Testis (tissue), 5 donors: Measurements from ENCODE around the gene TMEM14B. TPM values are rescaled to one million over a fixed set of nuclear protein-coding genes. Genes with fewer than 3 reads are reported as not detected.

ENCODE experiments used
- DNase-seq: peaks from one replicate; pipeline ENCODE4 v3.0.0-alpha.2; 2019
- H3K27ac ChIP-seq, 2 donors: fragments of 200-600 bp; sonication (generic); one replicate each; pipeline ENCODE4 v1.5.1; 2019
- H3K27me3 ChIP-seq: fragments of 200-600 bp; sonication (generic); one replicate; pipeline ENCODE4 v1.5.1; 2019
- H3K36me3 ChIP-seq: fragments of 200-600 bp; sonication (generic); one replicate; pipeline ENCODE4 v1.5.1; 2017; ENCODE audit warnings: low read depth; ENCODE audit errors: missing control alignments
- H3K4me1 ChIP-seq: fragments of 200-600 bp; sonication (generic); one replicate; pipeline ENCODE4 v1.5.1; 2019
- H3K4me3 ChIP-seq, 2 donors: fragments of 200-600 bp; sonication (generic); one replicate each; pipeline ENCODE4 v1.5.1; 2017 to 2019
- H3K9me3 ChIP-seq: fragments of 200-600 bp; sonication (generic); one replicate; pipeline ENCODE4 v1.5.1; 2017
- POLR2A ChIP-seq: fragments of 450-650 bp; IDR thresholded peaks from one replicate; pipeline ENCODE4 v1.6.1; 2017; ENCODE audit warnings: antibody characterized with exemption, mild to moderate bottlenecking, moderate library complexity
- WGBS, 2 donors: methylation state at CpG; one replicate each; pipeline ENCODE4 v1.1.5; 2018; 5-methylcytosine and 5-hydroxymethylcytosine counted together
- intact Hi-C: fragments of 100-400 bp; cut with DNase I; formaldehyde crosslinking; loops from one replicate; pipeline ENCODE4 v1.15.1; 2023; ENCODE audit warnings: low total_unique reads
- long read RNA-seq, 2 donors: transcript quantifications; one replicate each; lab custom pipeline, GENCODE V29; 2026
- polyA plus RNA-seq: library from polyadenylated mRNA; stranded (reverse); fragments of 350-450 nt; fragmentation: Illumina TruSeq; extraction: RNeasy Lipid Tissue Mini Kit (QIAGEN cat#74804); gene quantifications from one replicate; pipeline ENCODE4 v1.2.3, GENCODE V29; 2014; ENCODE audit warnings: low read depth, low replicate concordance; ENCODE audit not compliant: insufficient read depth
- total RNA-seq, 2 donors: library from RNA; depleted of rRNA; stranded (reverse); fragments of >200 nt; gene quantifications; one replicate each; pipeline ENCODE4 v1.2.3, GENCODE V29; 2016
- TF ChIP-seq, protein P1 (sequence below), 3 experiments: fragments of 450-650 bp in 2 of 3; fragments of 200-600 bp in 1 of 3; sonication (generic) in 1 of 3; IDR thresholded peaks; one replicate each; pipeline ENCODE4 v1.5.1; 2016 to 2019; ENCODE audit warnings: antibody characterized with exemption in 3 of 3, mild to moderate bottlenecking in 2 of 3, moderate library complexity in 1 of 3

The TMEM14B gene
- total RNA-seq (100 to 1,000 TPM in 1 of 2 donors, 10 to 100 TPM in 1; 91.7 to 106 TPM), polyA plus RNA-seq (63.8 TPM)
- long read RNA-seq, donor 1, transcript TMEM14B-202 (6 exons, 975 nt): major isoform, 77 of 87 reads
- long read RNA-seq, donor 1, partial matches to known transcripts: 7 of 87 reads
- long read RNA-seq, donor 1, other reads (novel, unspliced or antisense): 0 of 87 reads
- long read RNA-seq, donor 2, transcript TMEM14B-202 (6 exons, 975 nt): major isoform, 38 of 54 reads
- long read RNA-seq, donor 2, partial matches to known transcripts: 12 of 54 reads
- long read RNA-seq, donor 2, other reads (novel, unspliced or antisense): 0 of 54 reads

- TF ChIP-seq POLR2A: no peak
- TF ChIP-seq, protein P1, sequence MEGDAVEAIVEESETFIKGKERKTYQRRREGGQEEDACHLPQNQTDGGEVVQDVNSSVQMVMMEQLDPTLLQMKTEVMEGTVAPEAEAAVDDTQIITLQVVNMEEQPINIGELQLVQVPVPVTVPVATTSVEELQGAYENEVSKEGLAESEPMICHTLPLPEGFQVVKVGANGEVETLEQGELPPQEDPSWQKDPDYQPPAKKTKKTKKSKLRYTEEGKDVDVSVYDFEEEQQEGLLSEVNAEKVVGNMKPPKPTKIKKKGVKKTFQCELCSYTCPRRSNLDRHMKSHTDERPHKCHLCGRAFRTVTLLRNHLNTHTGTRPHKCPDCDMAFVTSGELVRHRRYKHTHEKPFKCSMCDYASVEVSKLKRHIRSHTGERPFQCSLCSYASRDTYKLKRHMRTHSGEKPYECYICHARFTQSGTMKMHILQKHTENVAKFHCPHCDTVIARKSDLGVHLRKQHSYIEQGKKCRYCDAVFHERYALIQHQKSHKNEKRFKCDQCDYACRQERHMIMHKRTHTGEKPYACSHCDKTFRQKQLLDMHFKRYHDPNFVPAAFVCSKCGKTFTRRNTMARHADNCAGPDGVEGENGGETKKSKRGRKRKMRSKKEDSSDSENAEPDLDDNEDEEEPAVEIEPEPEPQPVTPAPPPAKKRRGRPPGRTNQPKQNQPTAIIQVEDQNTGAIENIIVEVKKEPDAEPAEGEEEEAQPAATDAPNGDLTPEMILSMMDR (IDR thresholded peaks at IDR 0.05): no peak
- 1% methylated on average over 32 to 52 of the region's 52 CpGs for WGBS, 2 donors
- H3K9me3 ChIP-seq: no peaks in the 10 kb centered on the region
- H3K27me3 ChIP-seq: no peaks in the 10 kb centered on the region
- DNase-seq: peak; percentile 99
- peak within 1 kb of the TSS; percentile 36 to 78 for H3K27ac ChIP-seq
- peaks cover 23% of the 10 kb centered on the region for H3K4me1 ChIP-seq
- intact Hi-C loops: loop anchor here (5.0 kb wide), 1 partner anchor 55 kb away; the partner anchor contains the start of genes C6orf52 and PAK1IP1
- no peaks in the 10 kb centered on the region for H3K36me3 ChIP-seq
- H3K4me3 ChIP-seq: peak within 1 kb of the TSS; percentile 69 to 90
Measured at GRCh38 chr6:10747251-10747972, at the start of gene TMEM14B. TSS of gene TMEM14B (plus strand) at chr6:10747805. CDS start at chr6:10749246, 1,441 bp downstream.

DNA sequence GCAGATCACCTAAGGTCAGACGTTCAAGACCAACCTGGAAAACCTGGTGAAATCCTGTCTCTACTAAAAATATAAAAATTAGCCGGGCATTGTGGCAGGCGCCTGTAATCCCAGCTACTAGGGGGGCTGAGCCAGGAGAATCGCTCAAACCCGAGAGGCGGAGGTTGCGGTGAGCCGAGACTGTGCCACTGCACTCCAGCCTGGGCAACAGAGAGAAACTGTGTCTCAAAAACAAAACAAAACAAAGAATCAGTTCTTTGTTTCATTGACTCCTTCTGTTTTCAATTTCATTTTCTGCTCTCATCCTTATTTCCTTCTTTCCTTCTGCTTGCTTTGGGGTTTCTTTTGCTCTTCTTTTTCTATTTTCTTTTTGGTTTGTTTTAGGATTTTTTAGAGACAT is 33.6 kb upstream of the TMEM14B start:
- intact Hi-C loops: no loop called here

DNA sequence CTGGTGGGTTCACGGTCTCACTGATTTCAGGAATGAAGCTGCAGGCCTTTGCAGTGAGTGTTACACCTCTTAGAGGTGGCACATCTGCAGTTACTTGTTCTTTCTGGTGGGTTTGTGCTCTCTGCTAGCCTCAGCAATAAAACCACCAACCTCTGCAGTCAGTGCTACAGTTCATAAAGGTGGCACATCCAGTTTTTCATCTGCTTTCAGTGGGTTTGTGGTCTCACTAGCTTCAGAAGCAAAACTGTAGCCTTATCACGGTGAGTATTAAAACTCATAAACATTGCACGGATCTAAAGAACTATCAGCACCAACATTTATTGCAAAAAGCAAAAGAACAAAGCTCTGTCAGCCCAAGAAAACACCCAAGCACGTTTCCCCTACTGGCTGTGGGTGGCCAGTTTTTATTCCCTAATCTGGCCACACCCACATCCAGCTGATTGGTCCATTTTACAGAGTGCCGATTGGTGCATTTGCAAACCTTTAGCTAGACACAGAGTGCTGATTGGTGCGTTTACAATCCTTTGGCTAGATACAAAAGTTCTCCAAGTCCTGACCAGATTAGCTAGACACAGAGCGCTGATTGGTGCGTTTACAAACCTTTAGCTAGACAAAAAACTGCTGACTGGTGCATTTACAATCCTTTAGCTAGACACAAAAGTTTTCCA is 28.2 kb upstream of the TMEM14B start:
- H3K27ac ChIP-seq: peak overlapping the region; percentile 87 to 88
- DNase-seq: peak; percentile 83
- 62 to 63% methylated on average over 8 of the region's 8 CpGs for WGBS, 2 donors

More for the DNA sequence above, 33.6 kb upstream of the TMEM14B start:
- 67 to 82% methylated on average over 8 of the region's 8 CpGs for WGBS, 2 donors
- no peaks in the 10 kb centered on the region for H3K36me3 ChIP-seq
- no peak overlapping the region for H3K4me3 ChIP-seq
- no peak overlapping the region for H3K27ac ChIP-seq
- no peaks in the 10 kb centered on the region for H3K27me3 ChIP-seq
- no peaks in the 10 kb centered on the region for H3K4me1 ChIP-seq
- no peak for DNase-seq
- no peaks in the 10 kb centered on the region for H3K9me3 ChIP-seq
- no peak for TF ChIP-seq POLR2A
- TF ChIP-seq, protein P1 (IDR thresholded peaks at IDR 0.05): no peak

GRCh38 chr6:10719964-10720264 is 27.7 kb upstream of the TMEM14B start:
- Histone ChIP-seq H3K27ac (peak overlapping the region; percentile 87 to 88), H3K36me3 (no peaks in the 10 kb centered on the region), H3K4me3 (peak overlapping the region; percentile 59 to 85), H3K9me3 (no peaks in the 10 kb centered on the region), H3K27me3 (no peaks in the 10 kb centered on the region), H3K4me1 (peaks cover 26% of the 10 kb centered on the region)
- TF ChIP-seq, protein P1 (IDR thresholded peaks at IDR 0.05): no peak
- no peak for TF ChIP-seq POLR2A
- DNase-seq: no peak
- intact Hi-C loops: no loop called here
- WGBS, 2 donors: 31 to 37% methylated on average over 8 to 21 of the region's 21 CpGs

More for the DNA sequence above, 28.2 kb upstream of the TMEM14B start:
- H3K4me3 ChIP-seq: peak overlapping the region; percentile 59 to 85
- H3K4me1 ChIP-seq: peaks cover 21% of the 10 kb centered on the region
- no peaks in the 10 kb centered on the region for H3K36me3 ChIP-seq
- no peaks in the 10 kb centered on the region for H3K9me3 ChIP-seq
- intact Hi-C loops: no loop called here
- H3K27me3 ChIP-seq: no peaks in the 10 kb centered on the region
- TF ChIP-seq POLR2A: no peak
- TF ChIP-seq, protein P1 (IDR thresholded peaks at IDR 0.05): peak in 1 of 3 experiments; percentile 2
